ENCODE data around the gene EVC2.
"Not testable (repeated sequence)": the region's sequence is repeated elsewhere in the genome, so short reads cannot be mapped to it uniquely, and the experiment has no call there.

The EVC2 gene

DNA sequence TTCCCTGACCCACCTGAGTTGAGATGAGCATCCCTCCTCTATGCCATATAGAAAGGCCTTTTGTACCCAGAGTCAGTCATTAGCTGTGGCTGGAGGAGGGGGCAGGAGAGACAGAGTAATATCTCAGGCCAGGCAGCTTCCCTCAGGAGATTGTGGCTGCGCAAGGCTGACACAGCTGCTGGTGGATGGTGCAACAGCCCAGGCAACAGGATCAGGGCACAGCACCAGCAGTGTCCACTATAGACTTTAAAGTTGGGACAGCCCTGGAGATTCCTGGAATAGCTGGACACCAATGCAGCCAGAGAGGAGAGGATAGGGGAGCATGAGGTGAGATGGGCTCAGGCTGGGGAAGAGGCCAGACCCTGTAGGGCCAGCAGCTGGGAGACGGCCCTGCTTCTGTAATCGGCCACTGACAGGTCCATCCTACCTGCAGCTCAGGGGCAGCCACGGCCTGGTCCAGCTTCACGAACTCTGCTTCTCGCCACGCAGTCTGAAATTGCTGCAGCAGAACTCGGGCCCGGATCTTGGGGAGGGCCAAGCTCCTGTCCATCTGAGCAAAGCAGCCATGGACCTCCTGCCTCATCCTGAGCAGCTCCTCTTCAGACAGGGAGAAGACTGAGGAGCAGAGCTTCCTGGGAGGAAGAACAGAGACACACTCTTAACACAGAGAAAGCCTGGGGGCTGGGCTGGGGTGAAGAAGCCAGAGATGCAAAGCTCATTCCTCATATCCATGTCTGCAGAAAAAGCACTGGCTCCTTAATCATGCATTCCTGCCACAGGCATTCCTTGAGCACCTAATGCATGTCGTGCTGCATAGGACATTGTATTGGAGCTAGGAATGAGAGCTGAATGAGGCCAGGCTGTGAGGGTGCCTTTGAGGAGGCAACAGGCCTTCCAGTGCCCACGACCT lies 90.1 kb downstream of the EVC2 start:
- no peak for DNase-seq

DNA sequence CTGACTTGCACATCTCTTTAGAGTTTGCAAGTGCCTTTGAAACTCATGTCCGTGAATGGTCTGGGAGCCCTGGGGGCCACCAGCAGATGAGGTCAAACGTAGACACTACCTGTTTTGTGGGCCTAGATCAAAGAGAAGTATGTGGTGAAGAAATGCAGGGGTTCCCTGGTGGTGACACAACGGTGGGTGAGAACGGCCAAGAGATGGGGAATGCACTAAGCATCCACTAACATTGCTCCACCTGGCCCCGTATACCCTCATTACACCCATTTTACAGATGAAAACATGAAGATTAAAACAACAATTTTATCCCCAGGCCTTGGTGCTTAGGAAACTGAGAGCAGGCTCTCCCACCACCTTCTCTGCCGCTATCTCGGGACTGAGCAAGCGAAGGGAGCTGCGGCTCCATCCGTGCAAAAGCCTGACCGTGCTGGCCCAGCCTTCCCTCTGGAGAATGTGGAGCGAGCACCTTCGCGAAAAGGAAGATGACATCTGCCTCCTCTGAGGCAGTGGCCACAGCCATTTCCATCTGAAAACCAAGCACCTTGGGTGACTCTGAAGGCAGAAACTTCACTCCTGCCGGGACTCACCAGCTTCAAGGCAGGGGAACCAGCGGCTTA lies 91.9 kb downstream of the EVC2 start:
- DNase-seq = no peak

DNA sequence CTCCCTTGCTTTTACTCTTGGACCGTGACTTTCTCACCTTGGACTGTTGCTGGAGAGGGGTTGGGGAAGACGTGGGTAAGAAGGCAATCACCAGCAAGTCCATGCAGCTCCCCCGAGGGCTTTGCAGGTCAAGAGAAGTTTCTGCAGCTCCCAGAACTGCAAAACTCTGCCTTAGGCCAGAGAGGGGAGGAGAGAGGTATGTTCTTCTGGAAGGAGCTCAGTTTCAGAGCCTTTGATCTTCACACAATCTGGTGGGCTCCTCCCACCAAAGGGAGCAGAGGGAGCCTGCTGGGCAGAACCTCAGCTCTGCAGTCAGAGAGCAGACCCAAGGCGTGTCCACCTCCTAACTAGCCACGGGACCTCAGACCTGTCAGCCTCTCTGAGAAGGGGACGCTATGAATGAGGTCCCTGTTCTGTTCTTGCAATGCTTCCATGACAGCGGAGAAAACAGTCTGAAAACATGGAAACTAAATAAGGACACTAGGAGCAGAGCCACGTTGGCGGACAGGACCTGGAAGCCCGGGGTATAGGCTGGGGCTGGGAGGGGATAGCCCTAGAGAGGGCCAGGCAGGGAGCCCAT lies 92.8 kb downstream of the EVC2 start:
- DNase-seq = no peak

DNA sequence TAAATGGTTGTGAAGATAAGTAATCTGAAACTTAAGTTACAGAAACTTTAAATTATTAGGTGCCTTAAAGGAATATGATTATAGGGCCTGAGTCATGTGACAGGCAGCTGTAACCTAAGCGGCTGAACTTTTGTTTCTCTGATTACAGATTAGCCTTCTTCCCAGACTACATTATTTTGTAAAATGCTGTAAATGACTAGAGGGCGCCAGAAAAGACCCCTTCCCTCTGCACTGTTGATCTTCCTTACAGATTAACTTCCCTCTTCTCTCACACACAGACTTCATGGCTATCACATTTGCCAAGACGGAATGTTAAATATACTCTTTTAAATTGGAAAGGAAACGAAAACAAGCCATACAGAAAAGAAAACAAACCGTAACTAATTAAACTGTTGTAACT lies 96.6 kb downstream of the EVC2 start:
- DNase-seq = no peak

DNA sequence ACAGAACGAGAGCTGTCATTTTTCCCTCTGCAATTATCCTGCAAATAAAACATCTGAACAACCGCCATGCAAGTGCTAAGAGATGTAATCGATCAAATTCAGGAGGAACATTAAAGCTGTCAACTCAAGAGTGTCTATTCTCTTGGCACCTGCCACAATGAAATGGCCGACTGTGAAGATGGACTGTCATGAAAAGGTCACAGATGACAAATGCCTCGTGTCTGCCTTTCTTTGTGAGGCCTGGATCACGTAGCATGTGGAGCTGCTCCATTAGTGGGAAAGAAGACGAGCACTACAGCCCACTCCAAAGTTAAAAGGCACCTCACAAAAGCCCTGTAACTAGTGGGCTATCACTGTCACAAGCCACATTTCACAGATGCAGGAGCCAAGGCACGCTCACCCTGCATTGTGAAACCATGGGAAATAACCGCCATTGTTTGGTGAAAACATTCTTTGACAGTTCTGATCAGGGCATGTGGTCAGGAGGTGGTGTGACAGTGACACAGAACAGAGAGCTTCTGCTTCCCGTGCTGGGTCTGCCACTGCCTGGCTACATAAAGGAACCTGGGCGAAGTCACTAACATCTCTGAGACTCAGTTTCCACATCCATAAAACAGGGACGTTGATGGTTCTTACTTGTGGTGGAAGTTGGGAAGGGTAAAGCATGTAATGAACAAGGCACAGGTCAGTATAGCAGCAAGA lies 98.9 kb downstream of the EVC2 start:
- no peak for DNase-seq

DNA sequence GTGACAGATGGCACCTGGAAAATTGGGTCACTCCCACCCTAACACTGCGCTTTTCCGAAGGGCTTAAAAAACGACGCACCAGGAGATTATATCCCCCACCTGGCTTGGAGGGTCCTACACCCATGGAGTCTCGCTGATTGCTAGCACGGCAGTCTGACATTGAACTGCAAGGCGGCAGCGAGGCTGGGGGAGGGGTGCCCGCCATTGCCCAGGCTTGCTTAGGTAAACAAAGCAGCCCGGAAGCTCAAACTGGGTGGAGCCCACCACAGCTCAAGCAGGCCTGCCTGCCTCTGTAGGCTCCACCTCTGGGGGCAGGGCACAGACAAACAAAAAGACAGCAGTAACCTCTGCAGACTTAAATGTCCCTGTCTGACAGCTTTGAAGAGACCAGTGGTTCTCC lies 114.5 kb downstream of the EVC2 start:
- not testable (repeated sequence) for DNase-seq

DNA sequence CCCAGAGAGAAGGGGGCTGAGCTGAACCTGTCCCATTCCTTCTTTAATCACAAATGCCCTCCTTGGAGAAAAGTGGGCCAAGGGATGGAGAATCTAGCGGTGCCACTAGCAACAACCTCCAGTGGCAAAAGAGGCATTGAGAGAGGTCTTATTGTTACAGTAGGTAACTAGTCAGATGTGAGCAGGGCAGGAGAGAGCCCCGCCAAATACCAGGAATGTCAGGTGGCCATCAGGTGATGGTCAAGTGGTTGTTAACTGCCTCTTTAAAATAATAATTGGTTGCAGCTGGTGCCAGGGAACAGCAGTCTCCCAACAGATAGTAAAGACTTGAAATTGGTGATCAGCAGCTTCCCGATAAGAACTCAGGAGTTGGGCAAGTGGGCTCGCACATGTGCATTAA lies 116.1 kb downstream of the EVC2 start:
- DNase-seq = no peak

DNA sequence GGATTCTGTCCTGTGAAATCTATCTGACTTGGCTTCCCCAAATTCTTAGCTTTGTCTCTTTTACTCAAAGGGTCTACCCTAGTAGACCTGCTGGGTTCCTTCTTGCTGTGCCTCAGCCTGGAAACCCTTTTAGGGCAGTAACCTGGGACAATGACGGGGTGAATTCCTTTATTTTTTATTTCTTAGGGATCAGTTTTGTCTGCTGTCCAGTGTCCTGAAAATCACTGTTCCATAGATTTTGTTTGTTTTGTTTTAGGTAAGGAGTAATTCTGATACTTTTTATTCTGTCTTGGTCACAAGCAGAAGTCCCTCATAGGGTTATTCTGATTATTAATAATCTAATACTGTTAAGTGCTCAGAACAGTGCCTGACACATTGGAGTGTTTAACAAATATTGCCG lies 118.9 kb downstream of the EVC2 start:
- no peak for DNase-seq

DNA sequence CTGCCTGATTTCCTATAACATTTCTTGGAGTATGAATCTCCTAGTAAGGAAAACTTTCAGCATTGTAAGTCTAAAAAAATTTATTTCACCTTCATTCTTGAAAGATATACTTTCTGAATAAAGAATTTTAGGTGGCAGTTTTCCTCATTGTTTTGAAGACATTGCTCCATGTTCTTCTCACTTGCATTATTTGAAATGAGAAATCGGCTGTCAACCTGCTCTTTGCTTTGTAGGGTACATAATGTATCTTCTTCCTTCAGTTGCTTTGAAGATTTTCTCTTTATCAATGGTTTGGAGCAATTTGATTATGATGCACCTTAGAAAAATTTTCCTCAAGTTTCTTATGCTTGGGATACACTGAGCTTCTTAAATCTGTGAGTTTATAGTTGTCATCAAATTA lies 120.3 kb downstream of the EVC2 start:
- DNase-seq = no peak

DNA sequence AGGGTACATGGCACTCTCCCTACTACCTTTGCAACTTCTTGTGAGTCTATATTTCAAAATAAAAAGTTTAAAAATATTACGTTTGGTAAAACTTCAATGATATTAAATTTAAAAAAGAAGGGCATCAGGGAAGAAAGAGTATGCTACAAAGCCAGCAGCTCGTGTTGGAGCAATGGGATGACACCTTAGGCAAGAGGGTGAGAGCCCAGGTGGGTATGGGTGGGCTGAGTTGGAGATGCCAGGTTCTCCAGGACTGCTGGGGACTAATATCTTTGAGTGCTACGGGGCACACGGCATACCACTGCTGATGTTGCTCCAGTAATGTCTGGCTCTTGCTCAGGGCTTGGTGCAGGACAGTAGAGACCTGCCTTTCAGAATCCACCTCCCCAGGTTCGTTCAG lies 132.4 kb downstream of the EVC2 start:
- DNase-seq = no peak

DNA sequence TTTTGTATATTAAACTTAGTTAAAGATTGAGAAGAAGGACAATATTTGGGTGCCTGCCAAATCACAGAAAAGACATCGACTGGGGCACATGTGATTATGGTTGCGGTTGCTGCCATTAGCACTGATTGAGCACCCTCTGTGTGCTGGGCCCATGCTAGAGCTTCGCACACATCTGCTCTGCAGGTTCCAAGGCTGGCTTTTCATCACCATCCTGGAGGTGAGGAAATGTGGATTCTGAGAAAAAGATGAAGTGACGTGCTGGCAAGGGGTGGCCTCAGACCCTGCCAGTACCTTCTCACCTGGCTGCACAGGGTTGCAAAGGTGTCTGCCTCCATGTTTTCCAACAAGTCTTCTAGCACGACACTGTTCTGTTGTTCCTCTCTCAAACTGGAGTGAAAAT lies 134.0 kb downstream of the EVC2 start:
- no peak for DNase-seq

DNA sequence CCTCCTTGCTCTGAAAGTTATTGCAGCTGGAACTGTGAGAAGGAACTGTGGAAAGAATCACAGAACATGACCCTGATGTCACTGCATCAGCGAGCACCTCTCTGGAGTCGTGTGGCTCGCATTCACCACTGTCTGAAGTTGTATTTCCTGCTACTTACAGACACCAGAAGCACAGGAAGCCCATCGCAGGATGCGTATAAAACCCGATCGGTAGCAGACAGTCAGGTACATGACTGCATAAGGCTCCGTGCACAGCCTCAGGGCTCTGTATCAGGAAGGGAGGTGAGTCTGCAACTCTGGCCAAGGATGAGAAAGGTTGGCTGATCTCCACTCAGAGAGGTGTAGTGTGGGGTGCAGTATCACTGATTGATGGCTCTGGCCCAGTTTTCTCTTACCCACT lies 134.4 kb downstream of the EVC2 start:
- no peak for DNase-seq

DNA sequence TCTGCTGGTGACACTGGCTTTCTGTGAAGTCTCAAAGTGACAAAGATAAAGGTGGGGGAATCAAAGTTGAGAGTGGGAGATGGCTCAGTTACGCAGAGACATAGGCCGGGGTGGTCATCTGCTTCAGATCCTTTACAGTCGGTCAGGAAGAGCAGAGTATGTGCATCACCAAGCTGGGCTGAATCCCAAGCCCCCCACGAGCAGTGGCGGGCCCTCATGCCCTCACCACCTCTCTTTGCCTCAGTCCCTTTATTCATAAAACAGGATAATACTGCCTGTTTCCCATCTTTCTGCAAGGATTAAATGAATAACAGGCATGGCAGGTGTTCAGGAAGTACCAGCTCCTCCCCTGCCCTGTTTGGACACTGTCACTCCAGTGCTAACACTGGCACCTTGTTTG lies 135.6 kb downstream of the EVC2 start:
- DNase-seq = no peak

DNA sequence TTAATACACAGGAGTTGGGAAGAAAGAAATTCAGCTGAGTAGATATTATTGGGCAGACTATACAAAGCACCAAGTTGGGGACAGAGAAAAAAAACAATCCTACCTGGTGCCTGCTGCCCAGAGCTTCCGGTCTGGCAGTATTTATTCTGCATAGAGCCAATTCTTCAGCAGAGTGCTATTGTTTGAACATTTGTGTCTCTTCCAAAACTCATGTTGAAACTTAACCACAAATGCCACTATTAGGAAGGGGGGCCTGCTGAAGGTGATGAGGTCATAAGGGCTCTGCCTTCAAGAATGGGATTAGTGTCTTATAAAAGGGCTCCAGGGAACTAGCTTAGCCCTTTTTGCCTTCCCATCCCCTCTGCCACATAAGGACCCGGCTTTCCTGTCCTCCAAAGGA lies 136.2 kb downstream of the EVC2 start:
- DNase-seq = no peak

DNA sequence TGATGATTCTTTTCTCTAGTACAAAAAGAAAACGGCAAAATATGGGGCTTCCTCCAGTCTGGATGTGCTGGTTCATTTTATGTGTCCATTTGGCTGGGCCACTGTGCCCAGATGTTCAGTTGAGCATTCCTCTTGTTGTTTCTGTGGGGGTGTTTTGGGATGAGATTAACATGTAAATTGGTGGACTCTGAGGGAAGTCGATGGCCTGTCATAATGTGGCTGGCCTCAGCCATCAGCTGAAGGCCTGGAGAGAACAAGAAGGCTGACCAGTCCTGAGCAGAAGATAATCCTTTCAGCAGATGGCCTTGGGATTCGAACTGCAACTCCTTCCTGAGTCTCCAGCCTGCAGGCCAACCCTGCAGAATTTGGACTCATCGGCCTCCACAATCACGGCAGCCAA lies 136.7 kb downstream of the EVC2 start:
- no peak for DNase-seq

DNA sequence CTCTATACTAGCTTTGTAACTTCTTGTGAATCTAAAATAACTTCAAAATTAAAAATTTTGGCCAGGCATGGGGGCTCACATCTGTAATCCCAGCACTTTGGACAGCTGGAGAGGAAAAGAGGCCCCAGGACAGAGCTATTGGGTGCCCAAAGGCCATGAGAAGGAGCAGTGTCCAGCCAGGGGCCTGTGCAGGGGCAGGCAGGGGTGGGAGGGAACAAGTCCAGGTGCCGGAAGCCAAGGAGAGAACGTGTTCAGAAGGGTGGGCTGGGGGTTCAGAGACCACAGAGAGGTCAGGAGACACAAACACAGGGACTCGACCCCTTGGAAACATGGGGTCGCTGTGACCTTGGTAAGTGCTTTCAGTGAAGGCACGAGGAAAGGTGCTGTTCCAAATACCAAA lies 138.9 kb downstream of the EVC2 start:
- no peak for DNase-seq

DNA sequence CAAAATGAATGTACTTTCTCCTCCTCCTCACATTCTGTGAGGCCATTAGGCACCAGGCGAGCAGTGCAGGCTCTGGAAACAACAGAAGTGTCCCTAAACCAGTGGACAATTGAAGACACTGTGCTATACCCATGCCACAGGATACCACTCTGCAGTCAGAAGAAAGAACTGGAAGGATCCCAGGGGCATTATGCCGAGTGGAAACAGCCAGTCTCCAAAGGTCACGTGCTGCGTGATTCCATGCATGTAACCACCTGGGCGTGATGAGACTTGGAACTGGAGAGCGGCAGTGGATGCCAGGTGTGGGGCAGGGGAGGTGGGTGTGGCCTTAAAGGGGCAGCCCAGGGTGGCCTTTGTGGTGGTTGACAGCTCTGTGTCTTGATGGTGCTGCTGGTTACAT lies 139.4 kb downstream of the EVC2 start:
- no peak for DNase-seq

DNA sequence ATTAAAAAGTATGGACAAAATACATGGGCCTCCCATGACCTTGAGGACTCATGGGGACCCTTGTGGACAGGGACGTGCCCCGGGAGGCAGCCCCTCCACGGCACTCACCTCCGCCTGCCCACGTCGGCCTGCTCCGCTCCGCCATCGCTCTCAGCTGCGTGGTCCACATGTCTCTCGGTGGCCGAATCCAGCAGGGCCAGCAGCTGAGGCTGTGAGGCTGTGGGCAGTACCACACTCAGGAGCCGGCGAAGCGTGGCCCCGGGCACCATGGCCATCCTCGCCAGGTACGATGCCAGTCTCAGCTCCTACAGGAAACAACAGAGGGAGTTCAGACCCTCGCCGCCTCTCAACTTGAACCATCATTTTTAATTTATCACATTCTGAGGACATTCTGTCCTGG lies 140.0 kb downstream of the EVC2 start:
- DNase-seq = no peak

DNA sequence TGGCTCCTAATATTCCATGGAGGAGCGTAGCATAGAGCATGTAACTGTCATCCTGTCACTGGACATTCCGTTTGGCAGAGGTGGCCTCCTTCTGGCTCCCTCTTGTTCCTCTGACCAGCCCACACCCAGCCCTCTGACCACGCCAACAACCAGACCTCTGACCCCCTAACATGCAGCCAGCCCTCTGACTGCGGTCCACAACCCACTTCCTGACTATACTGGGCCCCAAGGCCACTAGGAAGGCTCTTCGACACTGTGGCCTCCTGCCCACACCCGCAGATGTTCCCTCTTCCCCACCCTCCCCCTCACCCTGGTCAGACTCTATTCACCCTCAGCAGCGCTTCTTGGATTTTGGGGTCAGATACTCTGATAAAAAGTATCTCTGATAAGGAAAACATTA lies 141.4 kb downstream of the EVC2 start:
- DNase-seq = no peak

DNA sequence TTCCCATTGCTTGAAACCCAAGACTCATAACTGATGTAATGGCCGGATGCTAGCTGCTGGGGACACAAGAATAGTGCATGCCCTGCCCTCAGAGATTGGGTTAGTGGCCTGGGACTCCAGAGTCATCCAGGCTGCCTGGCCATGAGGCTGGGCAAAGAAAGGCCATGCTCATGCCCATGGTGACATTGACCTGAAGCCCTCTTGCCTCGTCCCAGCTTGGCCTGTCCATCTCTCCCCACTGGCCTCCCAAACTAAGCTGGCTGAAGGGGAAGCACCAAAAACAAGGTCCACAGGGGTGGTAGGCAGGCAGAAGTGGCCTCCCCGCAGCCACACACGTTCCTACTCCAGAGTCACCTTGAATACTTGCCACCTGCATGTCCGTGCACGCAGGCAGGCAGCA lies 141.8 kb downstream of the EVC2 start:
- DNase-seq = no peak

DNA sequence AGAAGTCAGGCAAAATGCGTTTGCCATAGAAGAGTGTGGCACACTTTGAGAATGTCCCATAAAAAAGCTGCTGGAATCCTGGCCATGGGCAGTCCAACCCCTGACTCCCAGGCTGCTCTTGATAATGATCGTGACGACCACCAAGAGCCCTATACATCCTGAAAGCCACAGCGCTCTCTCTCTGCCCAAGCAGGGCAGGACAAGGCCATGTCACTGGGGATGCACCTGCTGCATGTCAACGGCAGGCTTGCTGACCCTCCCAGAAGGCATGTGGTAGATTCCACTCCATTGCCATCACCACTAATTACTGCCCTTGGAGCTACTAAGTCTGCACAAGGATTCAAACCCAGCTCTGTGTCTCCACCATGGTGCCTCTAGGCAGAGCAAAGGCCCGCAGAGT lies 144.5 kb downstream of the EVC2 start:
- no peak for DNase-seq

DNA sequence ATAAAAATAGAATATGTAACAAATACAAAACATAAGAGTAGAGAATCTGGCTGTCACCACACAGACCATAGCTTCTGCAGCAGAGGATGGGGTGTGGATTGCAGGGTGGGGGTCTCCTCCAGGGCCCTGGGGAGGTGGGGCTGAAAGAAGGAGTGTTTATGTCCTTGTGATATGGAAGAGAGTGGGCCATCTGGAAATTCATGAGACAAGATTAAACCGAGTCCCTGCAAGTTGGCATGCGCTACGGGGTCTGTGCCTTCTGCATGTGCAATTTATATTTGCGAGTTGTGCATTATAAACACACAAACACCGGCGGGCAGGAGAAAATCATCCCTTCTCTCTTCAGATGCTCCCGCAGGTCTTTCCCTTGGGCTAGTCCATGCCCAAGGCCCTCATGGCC lies 145.9 kb downstream of the EVC2 start:
- DNase-seq = no peak

DNA sequence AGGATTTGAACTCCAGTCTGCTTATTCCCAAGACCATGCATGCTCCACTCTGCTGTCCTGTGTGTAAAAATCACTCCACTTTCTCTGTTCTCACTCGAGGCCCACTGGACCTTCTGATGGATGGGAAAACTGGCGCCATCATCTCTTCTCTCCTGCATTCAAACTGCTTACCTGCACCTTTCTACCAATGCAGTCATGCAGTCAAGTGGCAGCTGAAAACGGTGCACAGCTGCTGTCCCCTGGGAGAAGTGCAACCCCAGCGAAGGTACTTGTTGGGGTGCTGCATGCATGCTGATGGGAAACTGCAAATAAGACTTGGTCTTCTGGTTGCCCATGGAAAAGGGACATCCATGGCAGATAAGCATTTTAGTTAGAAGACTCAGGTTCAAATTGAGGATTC lies 147.1 kb downstream of the EVC2 start:
- DNase-seq = no peak

DNA sequence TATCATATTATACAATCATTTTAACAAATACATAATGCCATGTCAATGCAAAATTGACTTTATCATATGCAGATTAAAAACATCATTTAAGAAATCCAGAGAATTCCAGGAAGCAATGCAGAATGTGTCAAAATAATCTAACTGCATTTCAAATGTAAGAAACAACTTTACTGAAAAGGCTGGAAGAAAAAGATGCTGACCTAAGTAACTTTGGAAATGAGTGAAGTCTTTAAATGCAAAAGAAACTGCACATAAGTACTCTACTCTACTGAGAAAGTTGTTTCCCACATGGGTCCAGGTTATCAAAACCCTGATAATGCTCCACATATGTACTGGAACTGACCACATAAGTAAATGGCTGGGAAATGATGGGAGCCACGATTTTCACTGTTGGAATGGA lies 149.9 kb downstream of the EVC2 start:
- no peak for DNase-seq

Data from activated CD4-positive, alpha-beta T cell treated with anti-CD3 and anti-CD28 coated beads, Interleukin-2, amount 50 U/mL, for 4 hours (primary cell).